H1 (cell line): Measurements from ENCODE around the gene PPIAL4G. TPM values are rescaled to one million over a fixed set of nuclear protein-coding genes. Genes with fewer than 3 reads are reported as not detected.
A peak's percentile ranks its signal among the peaks of the same experiment; 100 is the strongest.

Source experiments
- BACH1 ChIP-seq: IDR thresholded peaks from 2 replicates; pipeline ENCODE4 v1.6.1; 2012; ENCODE audit warnings: low read length, improper control_type of control experiment
- BCL11A ChIP-seq, 2 experiments: IDR thresholded peaks; one replicate each; pipeline ENCODE4 v1.6.1; 2011; ENCODE audit warnings: low read depth in 2 of 2, low read length in 2 of 2, mild to moderate bottlenecking in 2 of 2
- CREB1 ChIP-seq: IDR thresholded peaks from 2 replicates; pipeline ENCODE4 v1.6.1; 2012; ENCODE audit warnings: inconsistent platforms
- EGR1 ChIP-seq: IDR thresholded peaks from 2 replicates; pipeline ENCODE4 v1.6.1; 2011; ENCODE audit warnings: low read depth, low read length, borderline replicate concordance
- GTF2F1 ChIP-seq: IDR thresholded peaks from 2 replicates; pipeline ENCODE4 v1.6.1; 2012; ENCODE audit warnings: low read depth, low read length, improper control_type of control experiment, borderline replicate concordance
- HDAC2 ChIP-seq, 2 experiments: fragments of 300-600 bp in 1 of 2; sonication (generic) in 1 of 2; IDR thresholded peaks; 2 replicates each; pipeline ENCODE4 v1.6.1; 2011 to 2012; ENCODE audit warnings: low read depth in 2 of 2, low read length in 2 of 2, mild to moderate bottlenecking in 2 of 2, moderate library complexity in 2 of 2, borderline replicate concordance in 1 of 2, inconsistent platforms in 1 of 2
- POU5F1 ChIP-seq: IDR thresholded peaks from 2 replicates; pipeline ENCODE4 v1.6.1; 2011; ENCODE audit warnings: low read depth, mild to moderate bottlenecking, low read length, moderate library complexity
- SIN3A ChIP-seq, 2 experiments: IDR thresholded peaks in 1 of 2; conservative IDR thresholded peaks in 1 of 2; 2 replicates each; pipeline ENCODE4 v1.6.1; 2011 to 2012; ENCODE audit warnings: low read length in 2 of 2, improper control_type of control experiment in 1 of 2, low read depth in 1 of 2, mild to moderate bottlenecking in 1 of 2
- SP1 ChIP-seq: IDR thresholded peaks from 2 replicates; pipeline ENCODE4 v1.6.1; 2011; ENCODE audit warnings: low read depth, low read length
- SP4 ChIP-seq: IDR thresholded peaks from 2 replicates; pipeline ENCODE4 v1.6.1; 2012; ENCODE audit warnings: low read length, inconsistent platforms
- TAF7 ChIP-seq: optimal IDR thresholded peaks from 2 replicates; pipeline ENCODE3; 2011; ENCODE audit warnings: low read depth, mild to moderate bottlenecking, inconsistent platforms, low read length, moderate library complexity, borderline replicate concordance
- TBP ChIP-seq: IDR thresholded peaks from 2 replicates; pipeline ENCODE4 v1.6.1; 2011; ENCODE audit warnings: low read depth, low read length, improper control_type of control experiment
- TCF12 ChIP-seq: IDR thresholded peaks from 2 replicates; pipeline ENCODE4 v1.6.1; 2011; ENCODE audit warnings: low read depth, mild to moderate bottlenecking, low read length
- YY1 ChIP-seq: IDR thresholded peaks from 2 replicates; pipeline ENCODE4 v1.6.1; 2011; ENCODE audit warnings: low read depth, mild to moderate bottlenecking, low read length
- polyA plus RNA-seq, 7 experiments: library from polyadenylated mRNA; depleted of rRNA in 3 of 7; stranded (reverse) in 5 of 7; unstranded in 2 of 7; fragments of >200 nt in 5 of 7; fragments of 200-250 nt in 2 of 7; gene quantifications; 1 replicate in 5 of 7; 2 replicates in 1 of 7; 4 replicates in 1 of 7; pipeline versions ENCODE4 v1.2.1 to v1.2.3, GENCODE V29; 2011 to 2013; ENCODE audit warnings: missing spikeins in 2 of 7, mixed read lengths in 2 of 7
- total RNA-seq: library from RNA; stranded (reverse); fragmentation: NEBNext Ultra II Directional; extraction: Animal tissue kit (Norgen Biotek cat#: 25700); gene quantifications from 2 replicates; pipeline ENCODE4 v1.2.1, GENCODE V29; 2021

Gene PPIAL4G
- total and polyA plus RNA-seq, 2 of the 8 experiments (the other 6 are each of a cell fraction or from before 2014, with no cell fraction given): not detected

DNA sequence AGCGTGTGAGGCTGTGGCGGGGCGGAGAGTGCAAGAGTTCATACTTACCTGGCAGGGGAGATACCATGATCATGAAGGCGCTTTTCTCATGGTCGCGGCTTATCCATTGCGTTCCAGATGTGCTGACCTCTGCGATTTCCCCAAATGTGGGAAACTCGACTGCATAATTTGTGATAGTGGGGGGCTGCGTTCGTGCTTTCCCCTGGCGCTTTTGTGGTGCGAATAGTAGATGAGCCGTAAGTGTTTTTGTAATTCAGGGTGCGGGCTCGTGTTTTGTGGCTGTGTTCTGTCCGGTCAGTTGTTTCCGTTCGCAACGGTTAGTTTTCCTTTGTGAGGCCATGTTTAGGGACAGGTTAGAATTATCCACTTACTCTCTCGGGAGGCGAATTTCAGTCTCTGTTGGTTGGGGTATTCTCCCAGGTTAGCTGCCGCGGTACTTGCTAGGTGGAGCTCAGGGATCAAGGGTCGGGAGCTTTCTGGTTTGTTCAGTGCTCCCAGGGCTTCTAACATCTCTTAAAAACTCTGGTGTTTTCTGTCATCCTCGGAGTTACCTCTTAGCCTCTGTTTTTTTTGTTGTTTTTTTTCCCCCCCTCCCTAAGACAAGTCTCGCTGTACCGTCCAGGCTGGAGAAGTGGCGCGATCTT lies 39.6 kb upstream of the PPIAL4G start (continued):
- TF ChIP-seq SIN3A (conservative IDR thresholded peaks at IDR 0.05 in 1 of 2, IDR thresholded peaks at IDR 0.05 in 1 of 2; ENCODE audit: low read depth in 1 of 2, low read length in 2 of 2): peak in 1 of 2 experiments; percentile 82; a peak in 1 of 4 replicates
- peak; percentile 2 to 87 for TF ChIP-seq BCL11A (IDR thresholded peaks at IDR 0.05; ENCODE audit: low read depth in 2 of 2, low read length in 2 of 2)
- TF ChIP-seq CREB1: peak; percentile 71
- peak; percentile 79 for TF ChIP-seq YY1
- peak; percentile 95 for TF ChIP-seq TBP
- TF ChIP-seq HDAC2 (IDR thresholded peaks at IDR 0.05; ENCODE audit: borderline replicate concordance in 1 of 2, low read depth in 2 of 2, low read length in 2 of 2): peak; percentile 90 to 100
- TF ChIP-seq EGR1: peak; percentile 90
- TF ChIP-seq POU5F1: peak; percentile 84
- TF ChIP-seq TCF12: peak; percentile 88; the same call in 1 of the 2 replicates
- peak; percentile 92 for TF ChIP-seq BACH1
- TF ChIP-seq SP4: peak; percentile 92; the same call in 1 of the 2 replicates
- TF ChIP-seq TAF7: peak; percentile 99
- peak; percentile 90 for TF ChIP-seq SP1
- peak; percentile 98 for TF ChIP-seq GTF2F1
